Keratinocyte (primary cell): ENCODE results near the gene ETNK2. TPM values are rescaled to one million over a fixed set of nuclear protein-coding genes. Genes with fewer than 3 reads are reported as not detected.

ENCODE experiments used
- DNase-seq: peaks from one replicate; pipeline ENCODE4 v3.0.0-alpha.2; 2011; ENCODE audit warnings: low read depth, missing footprints, low spot score
- FAIRE-seq: peaks from 2 replicates; lab custom pipeline; 2011; peaks lifted over from hg19 to GRCh38; lab: Jason Lieb, UNC
- H2AFZ ChIP-seq: 2 replicates; pipeline ENCODE4 v1.6.0; 2012; ENCODE audit warnings: low read length, control low read depth, inconsistent platforms; ENCODE audit not compliant: control insufficient read depth
- H3K27ac ChIP-seq: 2 replicates; pipeline ENCODE4 v1.5.1; 2011; ENCODE audit warnings: low read length; ENCODE audit not compliant: control insufficient read depth, insufficient read depth
- H3K27me3 ChIP-seq: 3 replicates; pipeline ENCODE4 v1.6.0; 2011; ENCODE audit warnings: low read length; ENCODE audit not compliant: control insufficient read depth, insufficient read depth; ENCODE audit errors: extremely low read depth
- H3K36me3 ChIP-seq, 2 experiments: 2 replicates in 1 of 2; 3 replicates in 1 of 2; pipeline ENCODE4 v1.5.1; 2011; ENCODE audit warnings: low read length in 2 of 2, mild to moderate bottlenecking in 1 of 2; ENCODE audit not compliant: control insufficient read depth in 2 of 2, insufficient read depth in 2 of 2; ENCODE audit errors: extremely low read depth in 1 of 2
- H3K4me1 ChIP-seq: 3 replicates; pipeline ENCODE4 v1.5.1; 2011; ENCODE audit warnings: low read length; ENCODE audit not compliant: control insufficient read depth, insufficient read depth; ENCODE audit errors: extremely low read depth
- H3K4me2 ChIP-seq: 3 replicates; pipeline ENCODE4 v1.6.0; 2011; ENCODE audit warnings: low read depth, low read length; ENCODE audit not compliant: control insufficient read depth, insufficient read depth; ENCODE audit errors: extremely low read depth
- H3K4me3 ChIP-seq, 3 experiments: fragments of 200-600 bp in 1 of 3; sonication (generic) in 1 of 3; 2 replicates in 2 of 3; 3 replicates in 1 of 3; pipeline ENCODE4 v1.5.1; 2011 to 2016; ENCODE audit warnings: low read length in 3 of 3, mild to moderate bottlenecking in 3 of 3, control low read depth in 2 of 3, inconsistent platforms in 1 of 3, low read depth in 1 of 3, mixed read lengths in 1 of 3, mixed run types in 1 of 3, moderate library complexity in 1 of 3; ENCODE audit not compliant: control insufficient read depth in 2 of 3, insufficient read depth in 2 of 3; ENCODE audit errors: extremely low read depth in 1 of 3
- H3K79me2 ChIP-seq: 2 replicates; pipeline ENCODE4 v1.6.0; 2012; ENCODE audit warnings: low read length; ENCODE audit not compliant: control insufficient read depth, insufficient read depth
- H3K9ac ChIP-seq: 3 replicates; pipeline ENCODE4 v1.6.0; 2011; ENCODE audit warnings: low read length; ENCODE audit not compliant: control insufficient read depth, insufficient read depth; ENCODE audit errors: extremely low read depth
- H3K9me1 ChIP-seq: 3 replicates; pipeline ENCODE4 v1.6.0; 2011; ENCODE audit warnings: low read length; ENCODE audit not compliant: control insufficient read depth, insufficient read depth; ENCODE audit errors: extremely low read depth
- H3K9me3 ChIP-seq: 2 replicates; pipeline ENCODE4 v1.5.1; 2012; ENCODE audit warnings: low read depth, low read length; ENCODE audit not compliant: control insufficient read depth
- H4K20me1 ChIP-seq: 3 replicates; pipeline ENCODE4 v1.6.0; 2011; ENCODE audit warnings: low read length; ENCODE audit not compliant: control insufficient read depth, insufficient read depth; ENCODE audit errors: extremely low read depth
- EZH2 ChIP-seq: IDR thresholded peaks from one replicate; pipeline ENCODE4 v1.6.1; 2012; ENCODE audit warnings: inconsistent platforms, mild to moderate bottlenecking, low read length, moderate library complexity
- dilution Hi-C: fragments of 300-500 bp; cut with MboI; formaldehyde crosslinking; loops from one replicate; pipeline ENCODE4 v1.7.0; 2020; ENCODE audit warnings: low sequenced_read_pairs; ENCODE audit not compliant: extremely low pct_ligation_motif_present
- polyA minus RNA-seq, 3 experiments: library from RNA; depleted of rRNA, polyadenylated mRNA; stranded (reverse); fragments of >200 nt; gene quantifications; 1 replicate in 1 of 3; 2 replicates in 1 of 3; 3 replicates in 1 of 3; pipeline ENCODE4 v1.2.3, GENCODE V29; 2011
- polyA plus RNA-seq, 5 experiments: library from polyadenylated mRNA; depleted of rRNA in 3 of 5; stranded (reverse) in 3 of 5; stranded (forward) in 1 of 5; unstranded in 1 of 5; fragments of >200 nt; gene quantifications; 1 replicate in 1 of 5; 2 replicates in 3 of 5; 3 replicates in 1 of 5; pipeline versions ENCODE4 v1.2.1 to v1.2.3, GENCODE V29; 2011 to 2012; ENCODE audit warnings: missing spikeins in 2 of 5, low read depth in 1 of 5, low replicate concordance in 1 of 5
- TF ChIP-seq, protein P1 (sequence below), 3 experiments: IDR thresholded peaks in 1 of 3; conservative IDR thresholded peaks in 1 of 3; optimal IDR thresholded peaks in 1 of 3; 2 replicates in 2 of 3; 3 replicates in 1 of 3; pipeline versions ENCODE3 to v1.5.1; 2011; ENCODE audit warnings: low read length in 3 of 3, mild to moderate bottlenecking in 3 of 3, moderate library complexity in 2 of 3, control low read depth in 1 of 3, inconsistent platforms in 1 of 3; ENCODE audit not compliant: insufficient read depth in 2 of 3; ENCODE audit errors: extremely low read depth in 1 of 3

ETNK2 gene, protein sequence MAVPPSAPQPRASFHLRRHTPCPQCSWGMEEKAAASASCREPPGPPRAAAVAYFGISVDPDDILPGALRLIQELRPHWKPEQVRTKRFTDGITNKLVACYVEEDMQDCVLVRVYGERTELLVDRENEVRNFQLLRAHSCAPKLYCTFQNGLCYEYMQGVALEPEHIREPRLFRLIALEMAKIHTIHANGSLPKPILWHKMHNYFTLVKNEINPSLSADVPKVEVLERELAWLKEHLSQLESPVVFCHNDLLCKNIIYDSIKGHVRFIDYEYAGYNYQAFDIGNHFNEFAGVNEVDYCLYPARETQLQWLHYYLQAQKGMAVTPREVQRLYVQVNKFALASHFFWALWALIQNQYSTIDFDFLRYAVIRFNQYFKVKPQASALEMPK
- polyA plus RNA-seq: 18.4 to 26.4 TPM (median 20.6 TPM) in 3 replicates
- 7.3 TPM for polyA plus RNA-seq (2011; ENCODE audit: low read depth)
- 19.2 and 20.8 TPM in 2 replicates for polyA plus RNA-seq (2011; cell fraction: cytosol; rRNA removed)
- polyA plus RNA-seq (2011; cell fraction: nucleus; rRNA removed): 10.1 and 10.9 TPM in 2 replicates
- 16.4 and 26.8 TPM in 2 replicates for polyA plus RNA-seq (2012; ENCODE audit: low replicate concordance)
- polyA minus RNA-seq: 27.4 to 45.1 TPM (median 31.4 TPM) in 3 replicates
- polyA minus RNA-seq (2011; cell fraction: cytosol; rRNA and poly(A)+ RNA removed): 19.0 TPM
- 5.3 and 7.0 TPM in 2 replicates for polyA minus RNA-seq (2011; cell fraction: nucleus; rRNA and poly(A)+ RNA removed)

DNA sequence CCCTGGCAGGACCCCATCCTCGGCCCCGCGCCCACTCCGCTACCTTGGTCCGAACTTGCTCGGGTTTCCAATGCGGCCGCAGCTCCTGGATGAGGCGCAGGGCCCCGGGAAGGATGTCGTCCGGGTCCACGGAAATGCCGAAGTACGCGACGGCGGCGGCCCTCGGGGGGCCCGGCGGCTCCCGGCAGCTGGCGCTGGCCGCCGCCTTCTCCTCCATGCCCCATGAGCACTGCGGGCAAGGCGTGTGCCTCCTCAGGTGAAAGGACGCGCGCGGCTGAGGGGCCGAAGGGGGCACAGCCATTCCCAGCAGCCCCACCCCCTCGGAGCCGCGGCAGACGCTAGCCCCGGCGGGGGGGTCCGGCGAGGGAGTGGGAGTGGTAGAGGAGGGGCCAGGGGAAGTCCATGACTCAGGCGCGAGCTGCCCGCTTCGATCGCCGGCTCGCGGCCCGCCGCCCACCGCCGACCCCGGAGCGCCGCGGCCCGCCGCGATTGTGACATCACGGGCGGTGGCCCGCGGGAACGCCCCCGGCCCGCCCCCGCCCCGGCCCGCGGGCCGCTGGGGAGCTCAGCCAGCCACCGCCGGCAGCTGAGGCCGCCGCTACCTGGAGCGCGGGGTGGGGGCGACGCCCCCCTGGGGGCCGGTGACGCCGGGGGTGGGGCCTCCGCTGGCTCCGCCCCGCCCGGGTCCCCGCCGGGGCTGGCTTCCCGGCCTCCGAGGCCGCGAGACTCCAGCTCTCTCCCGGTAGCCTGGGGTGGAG, at the start of gene ETNK2:
ETNK2 (minus strand) TSS at position 493 of the 758 bp plus-strand sequence; CDS start at position 301, 192 bp downstream.
- H3K9me3 ChIP-seq: no peaks in the 10 kb centered on the region
- H3K4me2 ChIP-seq: peak within 1 kb of the TSS; percentile 81
- H3K27ac ChIP-seq: no peak within 1 kb of the TSS
- no peaks in the 10 kb centered on the region for H3K36me3 ChIP-seq
- no peaks in the 10 kb centered on the region for H3K27me3 ChIP-seq
- peak within 1 kb of the TSS; percentile 54 to 69 (median 62) for H3K4me3 ChIP-seq
- H3K9me1 ChIP-seq: no peaks in the 10 kb centered on the region
- TF ChIP-seq EZH2: no peak
- TF ChIP-seq, protein P1, sequence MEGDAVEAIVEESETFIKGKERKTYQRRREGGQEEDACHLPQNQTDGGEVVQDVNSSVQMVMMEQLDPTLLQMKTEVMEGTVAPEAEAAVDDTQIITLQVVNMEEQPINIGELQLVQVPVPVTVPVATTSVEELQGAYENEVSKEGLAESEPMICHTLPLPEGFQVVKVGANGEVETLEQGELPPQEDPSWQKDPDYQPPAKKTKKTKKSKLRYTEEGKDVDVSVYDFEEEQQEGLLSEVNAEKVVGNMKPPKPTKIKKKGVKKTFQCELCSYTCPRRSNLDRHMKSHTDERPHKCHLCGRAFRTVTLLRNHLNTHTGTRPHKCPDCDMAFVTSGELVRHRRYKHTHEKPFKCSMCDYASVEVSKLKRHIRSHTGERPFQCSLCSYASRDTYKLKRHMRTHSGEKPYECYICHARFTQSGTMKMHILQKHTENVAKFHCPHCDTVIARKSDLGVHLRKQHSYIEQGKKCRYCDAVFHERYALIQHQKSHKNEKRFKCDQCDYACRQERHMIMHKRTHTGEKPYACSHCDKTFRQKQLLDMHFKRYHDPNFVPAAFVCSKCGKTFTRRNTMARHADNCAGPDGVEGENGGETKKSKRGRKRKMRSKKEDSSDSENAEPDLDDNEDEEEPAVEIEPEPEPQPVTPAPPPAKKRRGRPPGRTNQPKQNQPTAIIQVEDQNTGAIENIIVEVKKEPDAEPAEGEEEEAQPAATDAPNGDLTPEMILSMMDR (optimal IDR thresholded peaks at IDR 0.05 in 1 of 3, IDR thresholded peaks at IDR 0.05 in 1 of 3, conservative IDR thresholded peaks at IDR 0.05 in 1 of 3; ENCODE audit: extremely low read depth in 1 of 3, insufficient read depth in 2 of 3, low read length in 3 of 3): no peak
- H4K20me1 ChIP-seq: no peaks in the 10 kb centered on the region
- H3K4me1 ChIP-seq: peaks cover 32% of the 10 kb centered on the region
- FAIRE-seq: no peak
- H3K9ac ChIP-seq: peak within 1 kb of the TSS; percentile 73
- H3K79me2 ChIP-seq: no peaks in the 10 kb centered on the region
- dilution Hi-C loops: no loop called here
- H2AFZ ChIP-seq: peak within 1 kb of the TSS; percentile 73
- no peak for DNase-seq

DNA sequence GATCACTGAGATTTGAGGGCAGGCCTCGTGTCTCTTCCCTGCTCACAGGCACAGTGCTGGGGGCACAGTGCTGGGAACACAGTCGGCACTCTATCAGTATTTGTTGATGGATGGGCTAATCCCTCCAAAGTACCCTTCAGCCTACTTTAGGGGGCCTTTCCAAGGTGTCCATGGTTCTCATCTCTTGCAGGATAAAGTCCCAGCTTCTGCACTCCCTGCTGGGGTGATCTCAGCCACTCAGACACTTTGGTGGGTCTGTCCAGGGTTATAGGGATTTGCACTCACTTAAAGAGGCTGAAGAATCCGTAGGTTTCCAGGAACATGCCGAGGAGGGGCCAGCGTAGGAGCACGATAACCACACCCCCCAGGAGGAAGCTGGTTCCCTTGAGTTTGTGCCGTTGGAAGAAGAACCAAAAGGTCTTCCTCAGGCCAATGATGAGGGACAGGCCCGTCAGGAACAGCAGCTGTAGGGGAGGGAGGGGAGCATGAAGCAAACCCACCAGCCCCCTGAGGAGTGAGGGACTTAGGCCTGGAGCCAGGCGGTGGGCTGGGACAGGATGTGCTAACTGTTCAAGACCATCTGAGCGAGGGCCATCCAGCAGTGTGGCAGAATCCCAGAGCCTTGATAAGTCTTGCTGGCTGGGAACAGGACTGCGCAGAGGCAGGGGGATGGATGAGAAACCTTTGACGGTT, 49.6 kb upstream of the ETNK2 start:
- Histone ChIP-seq H3K4me1 (peaks cover 17% of the 10 kb centered on the region), H4K20me1 (no peaks in the 10 kb centered on the region), H3K4me3 (no peak overlapping the region), H3K27ac (no peak overlapping the region), H3K9me1 (no peaks in the 10 kb centered on the region), H2AFZ (no peak overlapping the region), H3K79me2 (no peaks in the 10 kb centered on the region), H3K27me3 (no peaks in the 10 kb centered on the region), H3K9me3 (no peaks in the 10 kb centered on the region), H3K36me3 (no peaks in the 10 kb centered on the region), H3K4me2 (no peak overlapping the region), H3K9ac (no peak overlapping the region)
- dilution Hi-C loops: no loop called here
- DNase-seq: no peak
- FAIRE-seq: no peak
- TF ChIP-seq EZH2: no peak
- TF ChIP-seq, protein P1 (optimal IDR thresholded peaks at IDR 0.05 in 1 of 3, IDR thresholded peaks at IDR 0.05 in 1 of 3, conservative IDR thresholded peaks at IDR 0.05 in 1 of 3; ENCODE audit: extremely low read depth in 1 of 3, insufficient read depth in 2 of 3, low read length in 3 of 3): no peak
